Testis (tissue), 2 donors: ENCODE measurements around the gene YBX2.

Source experiments
- CTCF ChIP-seq, 3 experiments: fragments of 450-650 bp in 2 of 3; fragments of 200-600 bp in 1 of 3; sonication (generic) in 1 of 3; IDR thresholded peaks; one replicate each; pipeline ENCODE4 v1.5.1; 2016 to 2019; ENCODE audit warnings: antibody characterized with exemption in 3 of 3, mild to moderate bottlenecking in 2 of 3, moderate library complexity in 1 of 3
- POLR2A ChIP-seq: fragments of 450-650 bp; IDR thresholded peaks from one replicate; pipeline ENCODE4 v1.6.1; 2017; ENCODE audit warnings: antibody characterized with exemption, mild to moderate bottlenecking, moderate library complexity

- TF ChIP-seq CTCF (IDR thresholded peaks at IDR 0.05) (no peak), POLR2A (no peak)
Observed at GRCh38 chr17:7315570-7316235, 21.3 kb upstream of the YBX2 start.
